Activated CD8-positive, alpha-beta memory T cell treated with anti-CD3 and anti-CD28 coated beads, Interleukin-2, amount 50 U/mL, for 4 hours (primary cell): ENCODE data around the gene CTNNBL1.
"Not testable (repeated sequence)": the region's sequence is repeated elsewhere in the genome, so short reads cannot be mapped to it uniquely, and the experiment has no call there.

ENCODE experiments used
- DNase-seq: peaks from one replicate; pipeline ENCODE4 v3.0.0-alpha.2; 2020

CTNNBL1 gene

DNA sequence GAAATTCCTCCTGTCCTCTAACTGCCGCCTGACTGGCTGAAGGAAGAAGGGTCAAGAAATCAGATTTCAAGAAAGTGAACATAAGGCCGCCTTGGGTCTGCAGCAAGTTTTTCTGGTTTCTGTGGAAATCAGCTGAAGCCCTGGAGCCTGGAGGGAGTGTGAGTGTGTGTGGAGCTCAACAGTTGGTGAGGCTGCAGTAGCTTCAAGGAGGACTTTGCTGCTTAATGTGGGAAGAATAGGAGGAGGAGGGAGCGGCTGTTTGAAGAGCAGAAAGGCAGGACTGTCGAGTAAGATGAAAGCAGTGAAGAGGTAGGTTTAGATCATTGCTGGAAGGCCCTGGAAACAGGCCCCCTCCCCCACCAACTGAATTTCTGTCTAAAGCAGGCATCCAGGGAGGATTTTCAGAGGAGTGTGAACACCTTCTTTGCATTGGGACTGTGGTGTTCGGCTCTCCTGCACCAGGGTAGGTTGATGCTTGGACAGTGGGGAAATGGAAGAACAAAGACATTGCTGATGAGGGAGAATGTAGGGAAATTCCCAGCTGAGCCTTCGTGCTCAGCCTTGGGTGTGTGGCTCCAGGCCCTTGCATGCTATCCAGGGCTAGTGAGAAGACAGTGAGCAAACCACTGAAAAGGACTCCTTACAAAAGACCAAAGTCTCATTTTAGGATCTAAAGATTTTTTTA lies 129.6 kb downstream of the CTNNBL1 start:
- no peak for DNase-seq

DNA sequence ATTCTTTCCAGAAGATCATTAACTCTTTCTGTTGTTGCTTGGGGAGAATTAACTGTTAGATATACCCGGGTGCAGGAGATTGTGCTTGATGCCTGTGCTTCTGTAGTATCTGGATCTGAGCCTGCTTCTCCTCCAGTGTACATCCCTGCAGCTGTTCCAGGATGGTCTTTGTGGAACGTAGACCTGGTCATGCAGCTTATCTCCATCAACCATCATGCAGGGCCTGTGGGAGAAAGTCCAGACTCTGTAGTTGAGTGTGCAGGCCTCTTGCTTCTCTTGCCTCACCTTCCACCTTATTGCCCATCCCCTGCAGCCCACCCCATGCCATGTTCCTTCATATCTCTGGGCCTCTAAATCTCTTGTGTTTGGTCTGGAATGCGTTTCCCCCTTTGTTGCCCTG lies 133.8 kb downstream of the CTNNBL1 start:
- no peak for DNase-seq

DNA sequence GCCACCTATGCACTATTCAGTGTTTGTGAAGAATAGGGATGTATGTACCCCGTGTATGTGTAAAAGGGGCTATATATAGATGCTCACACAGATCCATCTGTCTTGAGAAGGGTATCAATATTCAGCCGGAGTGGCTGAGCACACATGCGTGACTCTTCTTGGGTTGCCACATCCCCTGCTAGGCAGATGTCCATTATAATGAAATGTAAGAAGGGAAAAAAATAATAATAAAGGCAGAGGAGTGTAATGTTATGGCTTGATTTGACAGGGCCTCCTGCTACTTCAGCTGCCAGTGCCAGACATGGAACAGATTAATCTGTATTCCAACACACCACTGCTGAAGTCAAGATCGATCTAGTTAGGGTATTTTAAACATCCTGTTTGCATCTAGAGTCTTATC lies 134.9 kb downstream of the CTNNBL1 start:
- DNase-seq: no peak

DNA sequence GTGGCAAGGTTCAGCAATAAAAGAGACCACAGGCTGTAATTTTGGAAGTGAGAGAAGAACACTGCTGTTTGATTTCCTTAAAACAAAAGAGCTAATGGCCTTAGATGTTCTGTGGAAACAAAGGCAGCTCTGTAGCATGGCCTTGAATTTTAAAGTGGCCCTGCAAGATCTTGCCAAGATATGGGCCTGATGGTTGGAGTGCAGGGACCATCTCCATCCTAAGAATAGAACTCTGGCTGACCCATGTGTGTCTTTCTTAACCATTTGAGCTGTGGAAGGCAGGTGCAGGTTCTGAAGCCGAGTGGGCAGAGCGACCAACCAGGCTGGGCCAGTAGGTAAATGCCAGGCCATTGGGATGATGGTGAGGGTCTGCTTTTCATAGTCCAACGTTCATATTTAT lies 135.3 kb downstream of the CTNNBL1 start:
- DNase-seq: no peak

DNA sequence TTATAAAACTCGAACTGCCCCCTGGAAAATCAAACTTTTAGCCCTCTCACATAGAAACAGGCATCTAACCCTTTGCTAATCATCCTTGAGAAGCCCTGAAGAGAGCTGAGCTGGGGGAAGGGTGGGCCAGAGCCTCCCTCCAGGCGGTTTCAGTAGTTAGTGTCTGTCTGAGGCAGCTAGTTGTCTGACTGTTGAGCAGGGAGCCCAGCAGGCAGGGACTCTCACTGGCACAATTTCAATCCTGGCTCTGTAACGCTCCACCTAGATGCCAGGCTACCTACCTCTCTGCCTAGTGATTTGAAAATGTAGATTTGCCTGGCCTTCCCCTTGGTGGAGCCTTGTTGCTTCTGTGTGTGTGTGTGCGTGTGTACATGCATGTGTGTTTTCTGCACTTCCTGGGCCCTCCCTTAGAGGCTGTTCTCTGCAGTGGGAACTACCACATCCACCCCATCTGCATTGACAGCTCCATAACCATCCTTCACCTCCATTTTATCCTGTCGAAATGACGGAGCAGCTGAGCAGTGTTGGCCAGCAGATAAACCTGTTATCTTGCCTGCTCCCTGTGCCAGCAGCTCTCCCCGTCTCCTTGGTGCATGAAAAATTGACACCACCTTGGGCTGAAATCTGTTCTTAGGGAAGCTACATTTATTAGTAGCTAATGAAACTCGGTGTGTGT lies 139.5 kb downstream of the CTNNBL1 start:
- no peak for DNase-seq

DNA sequence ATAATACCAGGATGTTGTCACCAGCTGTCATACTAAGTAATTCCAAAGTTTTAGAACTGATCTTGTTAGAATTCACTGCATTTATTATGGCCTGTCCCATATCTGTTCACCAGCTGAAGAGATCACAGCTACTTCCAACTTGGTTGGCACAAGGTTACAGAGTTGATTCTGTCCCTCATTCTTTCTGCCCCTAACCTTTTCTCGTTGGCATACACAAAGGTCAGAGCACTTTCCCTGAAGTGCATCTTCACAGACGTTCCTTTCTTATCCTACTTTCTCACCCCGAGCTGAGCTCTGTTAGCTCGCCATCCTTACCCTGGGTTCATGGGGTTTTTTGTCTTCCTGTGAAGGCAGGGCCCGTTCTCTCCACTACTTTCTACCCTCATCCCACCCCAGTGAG lies 143.1 kb downstream of the CTNNBL1 start:
- no peak for DNase-seq

DNA sequence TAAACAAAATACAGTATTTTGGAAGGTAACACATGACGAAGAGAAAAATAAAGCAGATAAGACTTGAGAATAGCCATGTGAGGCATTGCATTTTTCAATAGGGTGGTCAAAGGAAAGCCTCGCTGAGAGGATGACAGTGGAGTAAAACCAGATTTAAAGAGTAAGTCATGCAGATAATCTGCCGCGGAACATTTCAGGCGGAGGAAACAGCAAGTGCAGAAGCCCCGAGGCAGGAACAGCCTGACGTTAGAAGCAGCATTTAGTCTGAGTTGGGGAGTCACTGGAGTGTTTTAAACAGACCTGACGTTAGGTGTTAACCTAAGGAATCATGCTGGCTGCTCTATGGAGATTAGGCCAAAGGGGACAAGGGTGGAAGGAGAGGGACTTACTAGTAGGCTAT lies 144.1 kb downstream of the CTNNBL1 start:
- DNase-seq: no peak

DNA sequence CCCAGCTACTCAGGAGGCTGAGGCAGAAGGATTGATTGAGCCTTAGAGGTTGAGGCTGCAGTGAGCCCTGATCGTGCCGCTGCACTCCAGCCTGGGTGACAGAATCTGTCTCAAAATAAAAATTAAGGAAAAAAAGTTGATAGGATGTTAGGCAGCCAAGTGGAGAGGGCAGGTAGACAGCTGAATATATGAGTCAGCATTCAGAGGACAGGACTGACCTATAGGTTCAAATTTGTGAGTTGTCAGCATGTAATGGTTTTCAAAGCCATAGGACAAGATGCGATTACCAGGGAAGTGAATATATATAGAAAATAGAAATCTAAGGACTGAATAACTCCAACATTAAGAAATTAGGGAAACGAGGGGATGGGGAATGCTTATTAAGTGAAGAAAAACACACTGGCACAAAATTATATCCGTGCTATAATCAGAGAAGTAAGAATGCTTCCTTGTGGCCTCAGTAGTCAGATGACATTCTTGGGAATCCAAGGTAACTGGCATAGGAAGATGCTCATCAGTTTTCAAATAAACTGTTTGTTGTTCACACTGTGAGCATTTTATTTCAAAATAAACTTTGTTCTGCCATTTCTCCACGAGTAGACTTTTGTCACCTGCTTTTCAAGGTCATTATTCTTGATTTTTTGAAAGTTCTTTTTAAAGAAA lies 145.1 kb downstream of the CTNNBL1 start:
- DNase-seq: no peak

DNA sequence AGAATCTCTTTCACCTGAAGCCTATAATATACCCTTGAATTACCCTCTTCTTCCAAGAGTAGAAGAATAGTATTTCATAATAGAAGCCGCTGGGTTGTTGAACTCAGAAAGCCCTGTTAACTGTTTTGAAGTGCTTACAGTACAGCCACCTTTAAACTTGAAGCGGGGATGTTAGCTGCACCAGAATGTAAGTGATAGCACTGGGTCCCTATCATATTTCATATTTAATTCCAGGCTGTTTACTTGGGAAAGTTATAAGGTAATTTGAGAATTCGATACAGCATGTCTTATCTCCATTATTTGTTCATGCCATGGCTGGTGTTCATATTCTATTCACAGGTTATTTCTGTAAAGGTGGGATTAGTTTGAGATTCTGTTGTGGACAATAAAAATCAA lies 145.6 kb downstream of the CTNNBL1 start:
- no peak for DNase-seq

DNA sequence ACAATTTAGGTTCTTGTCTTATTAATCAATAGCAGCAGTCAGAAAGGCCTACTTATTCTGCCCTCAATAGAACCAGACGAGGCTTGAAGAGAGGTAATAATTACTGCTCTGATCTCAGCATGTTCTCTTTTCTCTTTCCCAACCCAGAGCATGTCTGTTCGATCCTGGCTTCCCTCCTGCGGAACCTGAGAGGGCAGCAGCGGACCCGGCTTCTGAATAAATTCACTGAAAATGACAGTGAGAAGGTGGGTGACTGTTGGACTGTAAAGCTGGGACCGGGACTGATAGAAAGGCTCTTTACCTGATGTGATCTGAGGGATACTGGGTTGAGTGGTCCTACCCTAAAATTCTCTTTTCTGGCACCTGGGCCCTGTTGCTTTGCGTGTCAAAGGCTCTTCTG lies 146.1 kb downstream of the CTNNBL1 start:
- DNase-seq: no peak

DNA sequence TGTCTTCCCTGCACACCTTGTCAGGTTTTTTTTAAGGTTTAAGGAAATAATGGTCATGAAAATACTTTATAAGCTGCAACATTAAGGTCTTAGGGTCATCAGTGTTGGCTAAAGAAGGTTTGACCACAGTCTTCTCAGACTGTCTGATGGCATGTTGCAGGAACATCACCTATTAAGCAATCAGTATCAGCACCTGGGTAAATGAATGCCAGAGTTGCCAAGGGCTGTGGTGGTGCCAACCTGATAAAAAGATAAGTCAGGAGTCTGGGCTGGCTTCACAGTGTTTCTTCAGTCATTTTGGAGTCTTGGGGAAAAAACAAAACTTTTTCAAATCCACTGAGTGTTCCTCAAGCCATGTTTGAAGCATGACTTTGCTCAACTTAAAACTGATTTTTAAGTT lies 147.6 kb downstream of the CTNNBL1 start:
- DNase-seq: no peak

DNA sequence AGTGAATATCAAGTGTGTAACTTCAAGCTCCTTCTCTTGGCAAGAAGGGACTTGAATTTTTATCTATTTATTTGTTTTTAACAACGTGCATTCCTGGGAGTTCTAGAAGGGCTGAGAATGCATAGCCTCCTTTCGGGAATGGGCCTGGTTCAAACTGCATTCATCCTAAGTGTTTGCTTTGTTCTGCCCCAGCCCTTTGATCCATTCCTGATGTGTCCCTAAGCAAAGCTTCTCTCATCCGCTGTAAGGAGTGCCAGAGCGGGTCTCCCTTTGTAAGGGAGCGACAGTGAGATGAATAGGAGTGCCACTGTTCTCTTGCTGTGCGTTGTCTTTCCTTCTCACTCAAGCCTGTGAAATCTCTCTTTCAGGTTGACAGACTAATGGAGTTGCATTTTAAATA lies 148.1 kb downstream of the CTNNBL1 start:
- no peak for DNase-seq

DNA sequence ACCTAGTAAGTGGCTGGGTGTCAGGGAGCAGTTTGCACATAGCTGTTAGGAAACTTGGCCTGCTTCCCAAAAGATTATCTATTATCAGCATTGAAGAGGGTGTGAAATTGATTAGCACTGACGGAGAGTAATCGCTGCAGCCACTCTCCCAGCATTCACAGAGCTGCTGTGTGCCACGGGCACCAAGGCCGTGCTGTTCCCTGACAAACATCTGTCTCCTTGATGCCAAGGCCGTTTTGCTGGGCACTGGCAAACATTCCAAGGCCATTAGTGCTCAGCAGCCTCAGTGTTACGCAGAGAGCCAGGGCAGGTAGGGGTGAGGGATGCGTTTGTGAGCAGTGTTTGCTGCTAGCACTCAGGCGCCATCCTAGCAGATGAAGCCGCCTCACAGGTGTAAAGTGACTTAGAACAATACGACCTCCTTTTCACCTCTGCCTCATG lies 151.4 kb downstream of the CTNNBL1 start:
- no peak for DNase-seq

DNA sequence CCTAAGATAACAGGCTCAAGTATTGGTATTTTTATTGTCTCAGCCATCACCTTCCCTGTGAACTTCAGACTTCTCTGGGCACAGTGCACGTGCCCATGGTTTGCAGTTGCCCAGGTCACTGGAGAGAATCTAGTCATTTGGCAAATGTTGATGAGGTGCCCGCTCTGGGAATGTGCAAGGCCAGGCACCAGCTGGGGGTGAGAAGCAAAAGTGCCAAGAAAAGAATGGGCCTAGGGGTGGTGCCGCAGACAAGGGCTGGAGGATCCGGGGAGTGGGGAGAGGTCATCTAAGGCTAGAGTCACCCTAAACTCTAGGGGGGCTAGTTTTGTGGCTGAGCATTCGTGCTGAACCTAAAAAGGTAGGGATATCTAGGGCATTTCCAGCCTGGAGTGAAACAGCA lies 152.0 kb downstream of the CTNNBL1 start:
- no peak for DNase-seq

DNA sequence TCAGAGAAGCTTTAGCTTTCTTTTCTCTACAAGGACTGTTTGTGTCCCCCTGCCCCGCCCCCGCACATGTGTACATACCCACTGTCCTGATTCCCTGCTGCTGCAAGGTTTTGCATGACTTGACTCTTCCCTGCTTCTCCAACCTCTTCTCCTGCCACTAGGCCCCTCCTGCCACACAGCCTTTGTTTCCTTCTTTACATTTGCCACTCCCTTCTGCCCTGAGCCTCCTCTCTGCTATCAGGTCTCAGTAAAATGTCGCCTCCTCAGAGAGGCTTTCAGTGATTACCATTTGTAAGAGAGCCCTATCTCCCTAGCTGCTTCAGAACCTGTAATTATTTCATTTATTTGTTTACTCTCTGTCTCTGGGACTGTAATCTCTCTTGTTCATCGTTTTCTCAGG lies 152.7 kb downstream of the CTNNBL1 start:
- no peak for DNase-seq

DNA sequence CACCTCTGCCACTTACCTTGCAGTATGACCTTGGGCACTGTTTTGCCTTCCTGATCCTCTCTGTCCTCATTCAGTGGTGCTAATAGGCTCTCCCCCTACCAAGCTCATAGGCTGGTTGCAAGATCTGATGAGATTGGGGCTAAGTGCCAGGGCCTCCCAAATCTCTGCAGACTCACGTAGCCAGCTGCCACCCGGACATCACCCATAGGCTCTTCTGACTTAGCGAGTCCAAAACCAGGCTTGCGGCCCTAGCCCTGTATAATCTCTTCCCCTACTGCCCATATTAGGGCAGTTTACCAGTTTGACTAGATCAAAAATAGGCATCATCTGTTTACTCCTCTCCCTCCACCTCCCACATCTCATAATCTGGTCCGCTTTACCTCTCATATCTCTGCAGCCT lies 154.9 kb downstream of the CTNNBL1 start:
- DNase-seq: no peak

DNA sequence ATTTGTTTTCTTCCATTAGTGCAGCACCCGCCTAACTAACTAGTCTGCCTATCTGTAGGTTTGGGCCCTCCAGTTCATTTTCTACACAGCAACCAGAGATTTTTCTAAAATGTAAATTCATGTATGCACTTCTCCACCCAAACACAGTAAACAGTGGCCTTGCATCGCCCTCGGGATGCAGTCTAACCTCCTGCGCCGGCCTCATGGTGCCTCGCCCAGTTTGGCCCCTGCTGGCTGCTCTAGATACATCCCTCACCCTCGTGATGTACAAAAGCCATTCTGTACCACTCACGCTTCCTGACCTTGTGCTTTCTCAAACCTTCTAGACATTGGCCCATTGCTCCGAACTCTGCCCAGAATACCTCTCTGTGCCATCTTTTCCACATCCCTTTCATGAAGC lies 155.3 kb downstream of the CTNNBL1 start:
- DNase-seq: no peak

DNA sequence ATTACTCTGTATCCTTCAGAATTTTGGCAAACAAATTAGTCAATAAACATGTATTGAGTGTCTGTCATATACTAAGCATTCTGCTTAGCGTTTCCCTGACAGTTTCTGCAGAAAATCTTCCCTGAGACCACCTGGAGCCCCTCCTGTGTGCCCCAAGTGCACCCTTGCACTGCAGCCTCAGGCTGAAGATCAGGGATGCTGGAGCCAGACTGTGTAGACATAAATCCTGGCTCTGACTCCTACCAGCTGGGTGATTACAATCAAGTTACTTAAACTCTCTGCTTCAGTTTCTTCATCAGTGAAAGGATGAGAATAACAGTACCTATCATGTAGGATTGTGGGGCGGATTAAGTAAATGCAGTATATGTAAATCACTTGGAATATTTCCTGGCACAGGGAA lies 155.7 kb downstream of the CTNNBL1 start:
- DNase-seq: no peak

DNA sequence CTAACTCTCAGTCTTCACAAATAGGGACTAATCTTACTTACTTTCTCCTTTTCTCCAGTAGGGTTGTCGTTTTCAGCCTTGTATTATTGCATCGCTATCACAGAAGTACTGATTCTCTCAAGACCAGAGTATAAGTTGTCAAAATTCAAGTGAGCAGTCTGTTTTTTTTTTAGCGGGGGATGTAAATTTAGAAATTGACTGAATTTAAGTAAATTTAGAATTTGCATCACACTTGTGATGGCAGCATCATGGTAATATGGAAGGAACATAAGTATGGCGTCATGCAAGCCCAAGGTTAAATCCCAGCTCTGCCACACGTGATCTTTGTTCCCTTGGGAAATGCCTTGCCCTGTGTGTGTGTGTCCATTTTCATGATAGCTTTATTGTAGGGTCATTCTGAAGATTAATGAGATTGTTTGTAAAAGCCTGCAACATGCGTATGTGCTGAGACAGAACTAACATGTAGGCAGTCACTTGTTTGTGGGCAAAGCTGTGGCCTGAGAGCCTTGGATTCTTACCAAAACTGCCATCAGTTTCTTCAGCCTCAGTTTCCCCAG lies 156.3 kb downstream of the CTNNBL1 start:
- no peak for DNase-seq

DNA sequence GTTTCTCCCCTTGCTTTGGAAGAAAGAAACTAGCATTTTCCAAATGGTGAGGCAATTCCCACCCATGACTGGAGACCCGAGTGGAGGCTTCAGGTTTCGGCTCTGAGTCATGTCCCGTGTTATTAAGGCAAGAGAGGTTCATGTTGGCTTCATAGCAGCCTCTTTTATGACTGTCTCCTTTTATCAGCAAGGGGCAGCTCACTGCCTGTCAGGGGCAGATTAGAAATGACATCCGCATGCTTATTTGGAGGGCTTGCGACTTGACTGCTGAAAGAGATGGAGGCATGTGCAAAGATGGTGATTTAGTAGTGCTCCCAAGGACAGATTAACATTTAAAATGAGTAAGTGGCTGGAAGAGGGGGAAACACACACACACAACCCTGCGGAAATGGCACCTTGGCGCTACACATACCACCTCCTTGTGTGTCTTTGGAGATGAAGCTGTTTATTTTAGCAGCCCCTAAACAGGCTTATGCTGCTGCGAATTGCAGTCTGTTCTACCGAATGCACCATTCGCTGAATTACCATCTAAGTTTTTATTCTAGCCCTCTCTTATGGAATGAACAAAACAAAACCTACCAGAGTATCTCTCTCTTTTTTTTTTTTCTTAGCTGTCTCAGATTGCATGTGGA lies 157.0 kb downstream of the CTNNBL1 start:
- DNase-seq: no peak

DNA sequence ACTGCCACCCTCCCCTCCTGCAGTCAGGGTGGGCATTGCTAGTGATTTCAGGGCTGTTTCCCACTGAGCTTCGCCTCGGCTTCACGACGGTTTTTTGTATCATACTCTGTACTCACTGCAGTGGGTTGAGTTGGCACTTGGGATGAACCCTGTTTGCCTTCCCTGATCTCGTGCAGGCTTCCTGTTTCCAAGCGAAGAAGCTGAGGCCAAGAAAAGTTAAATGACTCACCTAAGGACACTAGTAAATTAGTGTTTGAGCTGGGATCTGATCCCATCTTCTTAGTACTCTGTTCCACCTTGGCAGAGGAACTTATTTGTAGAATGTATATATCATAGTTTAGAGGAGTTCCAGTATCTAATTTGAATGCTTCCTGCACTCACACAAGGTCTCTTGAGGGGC lies 158.8 kb downstream of the CTNNBL1 start:
- no peak for DNase-seq

DNA sequence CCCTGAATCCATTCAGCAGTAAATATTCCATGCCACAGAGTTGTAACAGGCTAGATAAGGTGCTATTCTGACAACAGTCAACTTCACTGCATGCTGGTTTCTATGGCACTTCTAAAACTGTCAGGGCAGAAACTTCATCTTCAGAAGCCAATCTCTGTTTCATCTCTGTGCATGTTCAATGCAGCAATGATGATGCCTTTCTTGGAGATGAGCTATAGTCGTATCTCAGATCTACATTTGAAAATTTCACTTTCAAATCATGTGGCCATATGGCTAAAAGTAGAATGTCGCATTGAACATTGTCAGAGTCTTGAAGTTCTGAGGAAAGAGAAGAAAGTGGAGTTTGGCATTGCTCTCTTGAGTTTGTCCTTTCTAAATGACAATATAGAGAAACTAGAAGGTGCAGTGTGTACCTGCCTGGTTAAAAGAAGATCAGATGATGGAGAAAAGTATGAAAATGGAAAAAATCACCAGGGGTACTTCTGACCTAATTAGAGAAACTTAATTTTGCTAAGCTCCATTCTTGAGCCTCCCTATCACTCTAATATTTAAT lies 160.1 kb downstream of the CTNNBL1 start:
- no peak for DNase-seq

DNA sequence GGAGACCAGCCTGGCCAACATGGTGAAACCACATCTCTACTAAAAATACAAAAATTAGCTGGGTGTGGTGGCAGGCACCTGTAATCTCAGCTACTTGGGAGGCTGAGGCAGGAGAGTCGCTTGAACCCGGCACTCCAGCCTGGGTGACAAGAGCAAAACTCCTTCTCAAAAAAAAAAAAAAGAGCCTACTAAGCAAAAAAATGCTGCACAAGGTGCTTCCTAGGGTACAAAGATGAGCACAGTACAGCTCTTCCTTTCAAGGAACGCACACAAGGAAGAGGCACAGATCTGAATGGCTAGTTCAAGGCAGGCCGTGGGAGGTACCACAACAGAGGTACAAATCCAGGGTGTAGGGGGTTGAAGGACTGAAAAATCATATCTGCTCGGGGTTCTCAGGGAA lies 162.2 kb downstream of the CTNNBL1 start:
- DNase-seq: not testable (repeated sequence)
